Endothelial cell of umbilical vein (primary cell): ENCODE data around the gene PI4KA. TPM values are rescaled to one million over a fixed set of nuclear protein-coding genes. Genes with fewer than 3 reads are reported as not detected.

Experiments used
- BruUV-seq: library from RNA; stranded (reverse); fragments of 400-500 nt; replicated peaks from 2 replicates; lab custom pipeline; 2021; lab: Mats Ljungman, UMichigan
- CTCF ChIA-PET: fragments of 300-600, 350-600 bp; sonication (Branson Sonifier 250); formaldehyde crosslinking; loops from one replicate; lab custom pipeline; 2021; ENCODE audit warnings: antibody characterized with exemption, inconsistent platforms; lab: Charles Lee
- POLR2A ChIA-PET: fragments of 300-600, 350-600 bp; sonication (Branson Sonifier 250); formaldehyde crosslinking; loops from one replicate; lab custom pipeline; 2021; ENCODE audit warnings: antibody characterized with exemption, inconsistent platforms; lab: Charles Lee
- DNase-seq: peaks from one replicate; pipeline ENCODE4 v3.0.0-alpha.2; 2011; ENCODE audit warnings: low read depth, low spot score
- FAIRE-seq: peaks from 2 replicates; lab custom pipeline; 2011; peaks lifted over from hg19 to GRCh38; lab: Jason Lieb, UNC
- H2AFZ ChIP-seq: 2 replicates; pipeline ENCODE4 v1.6.0; 2012; ENCODE audit warnings: low read depth, low read length, control low read depth, inconsistent platforms
- H3K27ac ChIP-seq: 2 replicates; pipeline ENCODE4 v1.5.1; 2011; ENCODE audit warnings: low read depth, mild to moderate bottlenecking, control low read depth, low read length, moderate library complexity; ENCODE audit not compliant: insufficient read depth
- H3K27me3 ChIP-seq, 2 experiments: 2 replicates each; pipeline versions ENCODE4 v1.6.0 to v1.6.1; 2011; ENCODE audit warnings: low read length in 2 of 2, mixed read lengths in 1 of 2; ENCODE audit not compliant: control insufficient read depth in 2 of 2, insufficient read depth in 2 of 2
- H3K36me3 ChIP-seq, 2 experiments: 2 replicates in 1 of 2; 3 replicates in 1 of 2; pipeline ENCODE4 v1.5.1; 2011; ENCODE audit warnings: low read length in 2 of 2, mild to moderate bottlenecking in 1 of 2, moderate library complexity in 1 of 2; ENCODE audit not compliant: control insufficient read depth in 2 of 2, insufficient read depth in 2 of 2; ENCODE audit errors: extremely low read depth in 1 of 2
- H3K4me1 ChIP-seq: 3 replicates; pipeline ENCODE4 v1.5.1; 2011; ENCODE audit warnings: mild to moderate bottlenecking, low read length; ENCODE audit not compliant: control insufficient read depth, insufficient read depth; ENCODE audit errors: extremely low read depth
- H3K4me2 ChIP-seq: 2 replicates; pipeline ENCODE4 v1.6.1; 2011; ENCODE audit warnings: low read length, control low read depth, mixed read lengths; ENCODE audit not compliant: insufficient read depth
- H3K4me3 ChIP-seq, 3 experiments: fragments of 200-600 bp in 1 of 3; sonication (generic), shearing (Covaris generic) in 1 of 3; replicated peaks in 1 of 3; 2 replicates each; pipeline ENCODE4 v1.5.1; 2011 to 2016; ENCODE audit warnings: control low read depth in 3 of 3, low read length in 3 of 3, mild to moderate bottlenecking in 2 of 3, inconsistent platforms in 1 of 3, low read depth in 1 of 3, moderate library complexity in 1 of 3; ENCODE audit not compliant: insufficient read depth in 1 of 3
- H3K79me2 ChIP-seq: 2 replicates; pipeline ENCODE4 v1.6.0; 2012; ENCODE audit warnings: low read length, inconsistent platforms; ENCODE audit not compliant: control insufficient read depth, insufficient read depth
- H3K9ac ChIP-seq: replicated peaks from 2 replicates; pipeline ENCODE3; 2011; ENCODE audit warnings: low read length, control low read depth; ENCODE audit not compliant: insufficient read depth; ENCODE audit errors: extremely low read depth
- H3K9me1 ChIP-seq: replicated peaks from 3 replicates; pipeline ENCODE4 v1.6.0; 2011; ENCODE audit warnings: mild to moderate bottlenecking, low read length; ENCODE audit not compliant: control insufficient read depth, insufficient read depth; ENCODE audit errors: extremely low read depth
- H3K9me3 ChIP-seq: replicated peaks from 2 replicates; pipeline ENCODE4 v1.5.1; 2012; ENCODE audit warnings: low read length, inconsistent platforms; ENCODE audit not compliant: control insufficient read depth, insufficient read depth
- H4K20me1 ChIP-seq: replicated peaks from 2 replicates; pipeline ENCODE3; 2011; ENCODE audit warnings: mild to moderate bottlenecking, low read length; ENCODE audit not compliant: control insufficient read depth, insufficient read depth; ENCODE audit errors: extremely low read depth
- EZH2 ChIP-seq: IDR thresholded peaks from 2 replicates; pipeline ENCODE4 v1.6.1; 2012; ENCODE audit warnings: borderline replicate concordance, low read depth, mild to moderate bottlenecking, moderate library complexity, low read length, inconsistent platforms; ENCODE audit not compliant: severe bottlenecking
- FOS ChIP-seq: IDR thresholded peaks from 2 replicates; pipeline ENCODE4 v1.6.1; 2011; ENCODE audit warnings: mild to moderate bottlenecking, low read length, moderate library complexity, borderline replicate concordance; ENCODE audit not compliant: insufficient read depth
- GATA2 ChIP-seq: IDR thresholded peaks from 2 replicates; pipeline ENCODE4 v1.7.0; 2011; ENCODE audit warnings: low read depth, mild to moderate bottlenecking, moderate library complexity, mixed read lengths, low read length; ENCODE audit not compliant: insufficient read length, insufficient read depth
- JUN ChIP-seq: IDR thresholded peaks from 2 replicates; pipeline ENCODE4 v1.6.1; 2011; ENCODE audit warnings: borderline replicate concordance, low read depth; ENCODE audit not compliant: insufficient read length, insufficient read depth
- MYC ChIP-seq: IDR thresholded peaks from one replicate; pipeline ENCODE4 v1.6.1; 2011; ENCODE audit warnings: mild to moderate bottlenecking, low read depth, low read length
- POLR2A ChIP-seq: IDR thresholded peaks from 2 replicates; pipeline ENCODE4 v1.6.1; 2012; ENCODE audit warnings: low read depth, mild to moderate bottlenecking, control low read depth, low read length
- POLR2AphosphoS5 ChIP-seq: IDR thresholded peaks from 2 replicates; pipeline ENCODE4 v1.6.1; 2012; ENCODE audit warnings: low read depth, mild to moderate bottlenecking, control low read depth, low read length, moderate library complexity; ENCODE audit not compliant: insufficient read depth
- dilution Hi-C: fragments of 300-500 bp; cut with MboI; formaldehyde crosslinking; loops from one replicate; pipeline ENCODE4 v1.15.0; 2019; ENCODE audit warnings: low sequenced_read_pairs; ENCODE audit not compliant: extremely low pct_ligation_motif_present
- intact Hi-C: fragments of 100-400 bp; cut with micrococcal nuclease; formaldehyde crosslinking; loops from one replicate; pipeline ENCODE4 v1.10.0; 2022
- polyA plus RNA-seq, 4 experiments: library from polyadenylated mRNA; depleted of rRNA in 3 of 4; stranded (reverse) in 3 of 4; unstranded in 1 of 4; fragments of >200 nt; gene quantifications; 2 replicates each; pipeline versions ENCODE4 v1.2.1 to v1.2.3, GENCODE V29; 2011 to 2012; ENCODE audit warnings: missing spikeins in 1 of 4
- total RNA-seq: library from RNA; stranded (reverse); gene quantifications from 2 replicates; pipeline ENCODE4 v1.2.3, GENCODE V29; 2021
- TF ChIP-seq, protein P1 (sequence below): IDR thresholded peaks from 2 replicates; pipeline ENCODE4 v1.6.1; 2011; ENCODE audit not compliant: insufficient read depth, insufficient read length
- TF ChIP-seq, protein P2 (sequence below), 2 donors: IDR thresholded peaks; 1 replicate in 1 of 2; 2 replicates in 1 of 2; pipeline ENCODE4 v1.5.1; 2011; ENCODE audit warnings: low read length in 2 of 2, mild to moderate bottlenecking in 2 of 2, moderate library complexity in 2 of 2, control low read depth in 1 of 2, inconsistent platforms in 1 of 2, low read depth in 1 of 2; ENCODE audit not compliant: insufficient read depth in 1 of 2; ENCODE audit errors: extremely low read depth in 1 of 2

The PI4KA gene
- total and polyA plus RNA-seq, 2 donors (not counting 3 experiments of a cell fraction or from before 2014, with no cell fraction given): 28.9 to 56.4 TPM

DNA sequence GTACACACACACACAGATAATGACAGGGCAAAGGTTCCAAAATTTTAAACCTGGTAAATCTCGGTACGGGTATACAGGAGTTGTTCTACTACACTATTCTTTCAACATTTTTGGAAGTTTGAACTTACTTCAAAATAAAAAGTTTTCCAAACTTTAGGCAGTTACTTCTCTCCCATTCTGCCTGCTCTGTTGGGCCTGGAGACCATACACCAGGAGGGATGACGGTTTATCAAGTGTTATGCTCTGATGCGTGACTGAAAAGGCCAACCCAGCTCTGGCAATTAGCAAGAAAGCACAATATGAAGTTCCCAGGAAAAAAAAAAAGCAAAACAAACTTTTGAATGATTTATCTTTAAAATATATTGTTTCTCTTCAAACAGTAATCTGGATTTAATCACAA lies 83.7 kb downstream of the PI4KA start:
- no peak overlapping the region for H3K9ac ChIP-seq
- no peak overlapping the region for H3K27ac ChIP-seq
- POLR2A ChIA-PET: no interaction called here
- H3K4me3 ChIP-seq: no peak overlapping the region
- no peaks in the 10 kb centered on the region for H4K20me1 ChIP-seq
- intact Hi-C loops: no loop called here
- CTCF ChIA-PET: interaction anchor here (3.0 kb wide), 1 partner anchor 9 kb away, joined by 21 read pairs; no protein-coding TSS in a partner anchor
- H2AFZ ChIP-seq: no peak overlapping the region
- DNase-seq (no peak), FAIRE-seq (no peak)
- H3K9me3 ChIP-seq: no peaks in the 10 kb centered on the region
- H3K79me2 ChIP-seq: no peaks in the 10 kb centered on the region
- TF ChIP-seq EZH2: no peak
- no peak for TF ChIP-seq FOS
- no peak for TF ChIP-seq JUN
- no peak for TF ChIP-seq POLR2AphosphoS5
- no peak for TF ChIP-seq POLR2A
- TF ChIP-seq, protein P1, sequence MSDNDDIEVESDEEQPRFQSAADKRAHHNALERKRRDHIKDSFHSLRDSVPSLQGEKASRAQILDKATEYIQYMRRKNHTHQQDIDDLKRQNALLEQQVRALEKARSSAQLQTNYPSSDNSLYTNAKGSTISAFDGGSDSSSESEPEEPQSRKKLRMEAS: no peak
- TF ChIP-seq GATA2: no peak
- TF ChIP-seq MYC: no peak
- TF ChIP-seq, protein P2, sequence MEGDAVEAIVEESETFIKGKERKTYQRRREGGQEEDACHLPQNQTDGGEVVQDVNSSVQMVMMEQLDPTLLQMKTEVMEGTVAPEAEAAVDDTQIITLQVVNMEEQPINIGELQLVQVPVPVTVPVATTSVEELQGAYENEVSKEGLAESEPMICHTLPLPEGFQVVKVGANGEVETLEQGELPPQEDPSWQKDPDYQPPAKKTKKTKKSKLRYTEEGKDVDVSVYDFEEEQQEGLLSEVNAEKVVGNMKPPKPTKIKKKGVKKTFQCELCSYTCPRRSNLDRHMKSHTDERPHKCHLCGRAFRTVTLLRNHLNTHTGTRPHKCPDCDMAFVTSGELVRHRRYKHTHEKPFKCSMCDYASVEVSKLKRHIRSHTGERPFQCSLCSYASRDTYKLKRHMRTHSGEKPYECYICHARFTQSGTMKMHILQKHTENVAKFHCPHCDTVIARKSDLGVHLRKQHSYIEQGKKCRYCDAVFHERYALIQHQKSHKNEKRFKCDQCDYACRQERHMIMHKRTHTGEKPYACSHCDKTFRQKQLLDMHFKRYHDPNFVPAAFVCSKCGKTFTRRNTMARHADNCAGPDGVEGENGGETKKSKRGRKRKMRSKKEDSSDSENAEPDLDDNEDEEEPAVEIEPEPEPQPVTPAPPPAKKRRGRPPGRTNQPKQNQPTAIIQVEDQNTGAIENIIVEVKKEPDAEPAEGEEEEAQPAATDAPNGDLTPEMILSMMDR (IDR thresholded peaks at IDR 0.05; ENCODE audit: extremely low read depth in 1 of 2, insufficient read depth in 1 of 2, low read depth in 1 of 2, low read length in 2 of 2): no peak
- H3K36me3 ChIP-seq: no peaks in the 10 kb centered on the region
- dilution Hi-C loops: no loop called here
- H3K27me3 ChIP-seq: no peaks in the 10 kb centered on the region
- no peaks in the 10 kb centered on the region for H3K9me1 ChIP-seq
- peaks cover 25% of the 10 kb centered on the region for H3K4me1 ChIP-seq
- H3K4me2 ChIP-seq: no peak overlapping the region
- BruUV-seq: no TSS peak
